ENCODE data around the gene CASP5.

DNA sequence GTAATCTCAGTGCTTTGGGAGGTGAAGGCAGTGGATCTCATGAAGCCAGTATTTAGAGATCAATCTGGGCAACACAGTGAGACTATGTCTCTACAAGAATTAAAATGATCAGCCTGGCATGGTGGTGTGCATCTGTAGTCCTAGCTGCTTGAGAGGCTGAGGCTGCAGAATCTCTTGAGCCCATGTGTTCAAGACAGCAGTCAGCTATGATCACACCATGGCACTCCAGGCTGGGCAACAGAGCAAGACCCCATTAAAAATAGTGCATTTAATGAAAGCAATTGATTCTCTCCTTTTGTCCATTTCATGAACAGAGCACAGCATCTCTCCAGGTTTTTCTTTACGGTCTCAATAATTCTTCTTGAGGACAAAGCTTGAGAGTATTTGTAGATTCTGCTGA, 33.5 kb upstream of the CASP5 start:
- TF ChIP-seq, protein P1, sequence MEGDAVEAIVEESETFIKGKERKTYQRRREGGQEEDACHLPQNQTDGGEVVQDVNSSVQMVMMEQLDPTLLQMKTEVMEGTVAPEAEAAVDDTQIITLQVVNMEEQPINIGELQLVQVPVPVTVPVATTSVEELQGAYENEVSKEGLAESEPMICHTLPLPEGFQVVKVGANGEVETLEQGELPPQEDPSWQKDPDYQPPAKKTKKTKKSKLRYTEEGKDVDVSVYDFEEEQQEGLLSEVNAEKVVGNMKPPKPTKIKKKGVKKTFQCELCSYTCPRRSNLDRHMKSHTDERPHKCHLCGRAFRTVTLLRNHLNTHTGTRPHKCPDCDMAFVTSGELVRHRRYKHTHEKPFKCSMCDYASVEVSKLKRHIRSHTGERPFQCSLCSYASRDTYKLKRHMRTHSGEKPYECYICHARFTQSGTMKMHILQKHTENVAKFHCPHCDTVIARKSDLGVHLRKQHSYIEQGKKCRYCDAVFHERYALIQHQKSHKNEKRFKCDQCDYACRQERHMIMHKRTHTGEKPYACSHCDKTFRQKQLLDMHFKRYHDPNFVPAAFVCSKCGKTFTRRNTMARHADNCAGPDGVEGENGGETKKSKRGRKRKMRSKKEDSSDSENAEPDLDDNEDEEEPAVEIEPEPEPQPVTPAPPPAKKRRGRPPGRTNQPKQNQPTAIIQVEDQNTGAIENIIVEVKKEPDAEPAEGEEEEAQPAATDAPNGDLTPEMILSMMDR (IDR thresholded peaks at IDR 0.05) = no peak
- TF ChIP-seq POLR2A (IDR thresholded peaks at IDR 0.05) = no peak

Data from adrenal gland (tissue), 5 donors.